HG03060 (cell line): ENCODE measurements around the gene OR7A5.
"Not testable (repeated sequence)": the region's sequence is repeated elsewhere in the genome, so short reads cannot be mapped to it uniquely, and the experiment has no call there.

Experiments
- ATAC-seq: cut with Tn5 transposase; IDR thresholded peaks from one replicate; pipeline ENCODE4 v1.9.1; 2021; ENCODE audit warnings: low read depth, moderate number of reproducible peaks; ENCODE audit not compliant: unreplicated experiment

The OR7A5 gene

DNA sequence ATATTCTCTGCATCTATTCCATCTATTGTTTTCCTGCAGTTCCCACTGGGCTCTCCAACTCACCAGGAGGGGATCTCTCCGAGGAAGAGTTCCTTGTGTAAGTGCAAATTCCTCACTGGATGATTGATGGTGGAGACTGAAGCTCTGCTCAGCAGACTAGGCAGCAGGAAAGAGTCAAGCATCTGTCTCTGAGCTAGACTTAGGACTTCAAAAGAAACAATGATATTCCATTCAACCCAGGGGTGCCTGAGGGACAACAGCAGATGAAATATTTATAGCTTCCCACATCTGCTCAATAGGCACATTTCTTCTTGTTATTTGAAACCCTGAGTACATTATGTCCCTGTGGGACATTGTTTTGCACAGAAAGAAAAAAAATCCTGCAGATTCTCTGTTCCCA, at the start of gene OR7A5, which contains the start of gene OR7C1:
OR7A5 (minus strand) TSS at position 175 of the 400 bp plus-strand sequence. CDS start 6,944 bp downstream, outside the sequence.
OR7C1 (minus strand) TSS at position 175 of the 400 bp plus-strand sequence. CDS start 35,049 bp downstream, outside the sequence.
- no peak for ATAC-seq

DNA sequence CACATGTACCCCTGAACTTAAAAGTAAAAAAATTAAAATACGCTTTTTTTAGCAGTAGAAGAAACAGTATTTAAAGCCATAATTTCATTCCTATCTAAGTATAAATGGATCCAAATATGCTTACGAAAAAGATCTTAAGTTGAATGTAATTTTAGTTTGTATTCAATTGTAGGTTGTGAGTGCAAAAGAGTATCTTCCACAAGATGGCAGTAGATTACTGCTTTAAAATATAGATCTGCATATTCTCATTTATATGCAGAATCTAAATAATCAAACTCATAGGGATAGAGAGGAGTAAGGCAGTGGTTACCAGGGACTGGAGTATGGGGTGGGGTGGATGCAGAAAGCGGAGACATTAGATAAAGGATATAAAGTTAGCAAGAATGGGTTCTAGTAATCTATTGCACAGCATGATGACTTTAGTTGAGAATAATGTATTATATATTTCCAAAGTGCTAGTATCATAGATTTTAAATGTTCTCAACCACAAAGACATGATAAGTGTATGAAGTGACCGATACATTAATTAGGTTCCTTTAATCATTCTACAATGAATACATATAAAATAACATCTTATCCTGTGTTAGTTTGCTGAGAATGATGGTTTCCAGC, 36.7 kb upstream of the OR7A5 start:
- no peak for ATAC-seq

GRCh38 chr19:14868497-14868896, 33.5 kb upstream of the OR7A5 start:
- no peak for ATAC-seq

DNA sequence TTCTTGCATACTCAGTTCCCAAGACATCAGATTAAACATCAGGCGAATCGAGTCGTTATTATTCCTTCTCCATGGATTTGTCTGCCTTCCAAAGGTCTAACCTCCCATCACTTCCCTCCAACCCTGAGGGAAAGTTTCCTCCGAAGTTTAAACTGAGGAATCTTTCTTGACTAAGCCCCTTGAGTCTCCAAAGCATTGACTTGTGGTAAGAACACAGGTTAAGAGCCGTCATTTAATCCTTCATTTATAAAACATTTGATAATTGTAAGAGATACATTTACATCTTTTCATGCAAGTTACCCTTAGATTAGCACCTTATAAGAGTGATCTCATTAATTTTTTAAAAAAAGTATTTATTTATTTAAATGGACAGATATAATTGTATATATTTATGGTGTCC, 13.8 kb upstream of the OR7A5 start, which contains the start of gene OR7A10:
OR7A10 (minus strand) TSS at position 101 of the 400 bp plus-strand sequence. CDS start 7,045 bp downstream, outside the sequence.
- no peak for ATAC-seq

DNA sequence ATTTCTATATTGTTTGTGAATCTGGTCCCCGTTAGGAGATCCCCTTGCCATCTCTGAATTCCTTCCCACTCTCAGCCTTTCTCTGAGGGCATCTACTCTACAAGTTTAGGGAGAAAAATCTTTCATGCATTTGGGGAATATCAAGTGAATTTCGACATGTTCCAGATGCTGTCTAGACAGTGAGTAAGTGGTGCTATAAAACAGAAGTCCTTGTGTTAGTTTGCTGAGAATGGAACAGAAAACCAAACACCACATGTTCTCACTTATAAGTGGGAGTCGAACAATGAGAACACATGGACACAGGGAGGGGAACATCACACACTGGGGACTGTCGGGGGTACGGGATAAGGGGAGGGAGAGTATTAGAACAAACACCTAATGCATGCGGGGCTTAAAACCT, 8.6 kb upstream of the OR7A5 start:
- ATAC-seq = no peak

DNA sequence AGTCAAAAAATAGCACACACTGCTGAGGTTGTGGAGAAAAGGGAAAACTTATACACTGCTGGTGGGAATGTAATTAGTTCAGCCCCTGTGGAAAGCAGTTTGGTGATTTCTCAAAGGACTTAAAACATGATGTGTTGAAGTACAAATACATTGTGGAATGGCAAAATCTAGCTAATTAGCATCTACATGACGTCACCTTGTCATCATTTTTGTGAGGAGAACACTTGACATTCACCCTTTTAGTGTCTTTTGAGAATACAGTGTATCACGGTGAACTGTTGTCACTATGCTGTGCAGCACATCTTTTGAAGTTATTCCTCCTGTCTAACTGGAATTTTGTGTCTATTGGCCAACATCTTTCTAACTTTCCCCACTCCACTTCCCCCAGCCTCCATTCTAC, 8.2 kb upstream of the OR7A5 start:
- no peak for ATAC-seq

GRCh38 chr19:14840206-14840605, 5.2 kb upstream of the OR7A5 start:
- no peak for ATAC-seq

GRCh38 chr19:14837391-14837790, 2.4 kb upstream of the OR7A5 start:
- no peak for ATAC-seq

DNA sequence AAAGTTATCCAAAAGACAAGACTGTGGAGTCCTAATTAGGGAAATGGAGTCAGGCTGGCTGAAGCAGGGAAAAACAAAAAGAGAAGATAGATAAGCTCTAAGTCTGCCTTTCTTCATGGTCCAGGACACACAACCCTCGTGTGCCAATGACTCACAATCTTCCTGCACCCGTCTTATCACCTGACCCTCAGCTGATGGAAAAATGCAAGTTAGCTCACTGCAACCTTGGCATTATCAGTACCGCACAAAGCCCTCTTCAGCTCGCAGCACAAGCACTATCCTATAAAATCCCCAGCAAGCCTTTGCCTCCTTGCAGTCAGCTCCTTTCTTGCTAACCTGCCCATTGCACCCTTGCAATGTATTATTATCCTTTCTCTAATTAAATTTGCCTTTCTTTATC, 4.3 kb downstream of the OR7A5 start:
- no peak for ATAC-seq

DNA sequence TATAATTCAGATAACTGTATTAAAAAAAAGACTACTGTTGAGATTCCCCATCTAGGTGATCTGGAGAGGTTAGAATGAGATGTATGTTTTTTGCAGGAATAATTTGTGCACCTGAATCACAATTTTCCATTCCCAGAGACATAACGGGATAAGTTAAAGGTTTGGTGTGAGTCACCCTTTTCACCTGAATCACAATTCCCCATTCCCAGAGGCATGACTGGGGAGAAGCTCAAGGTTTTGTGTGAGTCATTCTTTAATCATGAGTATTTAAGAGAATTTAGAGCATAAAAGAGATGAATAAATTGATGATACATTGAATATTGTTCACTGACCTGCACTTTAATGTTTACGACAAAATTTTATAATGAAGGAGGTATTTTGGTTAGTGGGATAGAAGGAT, 9.0 kb downstream of the OR7A5 start:
- no peak for ATAC-seq

DNA sequence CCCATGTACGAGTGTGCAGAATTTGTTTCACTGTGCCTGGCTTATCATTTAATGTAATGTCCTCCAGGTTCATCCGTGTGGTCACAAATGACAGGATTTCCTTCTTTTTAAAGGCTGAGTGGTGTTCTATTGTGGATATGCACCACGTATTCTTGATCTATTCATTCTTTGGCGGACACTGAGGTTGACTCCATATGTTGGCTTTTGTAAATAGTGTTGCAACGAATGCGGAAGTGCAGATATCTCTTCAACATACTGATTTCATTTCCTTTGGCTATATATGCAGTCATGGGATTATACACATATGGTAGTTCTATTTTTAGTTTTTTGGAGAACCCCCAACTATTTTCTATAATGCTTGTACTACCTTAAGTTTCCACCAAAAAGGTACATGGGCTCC, 13.0 kb downstream of the OR7A5 start:
- ATAC-seq = no peak

DNA sequence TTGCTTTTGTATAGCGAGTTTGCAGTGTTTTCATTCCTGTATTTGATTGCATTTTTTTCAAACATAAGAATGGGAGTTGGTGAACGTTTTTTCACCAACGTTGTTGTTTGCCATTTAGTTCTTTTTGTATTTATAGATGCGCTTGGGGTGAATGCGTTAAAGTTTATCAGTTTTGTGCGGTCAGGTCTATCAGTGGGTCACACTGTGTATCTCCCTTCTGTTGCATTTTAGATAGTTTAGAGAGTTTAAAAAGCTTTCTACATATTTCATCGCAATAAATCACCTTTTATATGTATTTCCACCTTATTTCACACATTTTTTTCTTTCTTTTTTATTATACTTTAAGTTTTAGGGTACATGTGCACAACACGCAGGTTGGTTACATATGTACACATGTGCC, 16.4 kb downstream of the OR7A5 start:
- no peak for ATAC-seq

DNA sequence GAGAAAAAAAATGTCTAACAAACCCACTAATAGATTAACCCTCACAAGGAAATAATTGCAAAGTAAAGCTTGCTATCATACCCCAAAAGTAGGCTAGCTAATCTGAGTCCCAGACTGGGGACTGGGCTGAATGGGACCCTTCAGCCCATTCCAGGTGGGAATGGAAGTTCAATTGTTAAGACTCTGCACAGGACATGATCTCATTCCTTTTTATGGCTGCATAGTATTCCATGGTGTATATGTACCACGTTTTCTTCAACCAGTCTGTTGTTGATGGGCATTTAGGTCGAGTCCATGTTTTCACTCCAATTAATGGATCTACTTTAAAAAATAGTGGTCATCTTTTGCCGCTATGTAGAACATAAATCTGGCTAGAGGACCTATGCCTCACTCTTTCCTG, 17.9 kb downstream of the OR7A5 start:
- no peak for ATAC-seq

DNA sequence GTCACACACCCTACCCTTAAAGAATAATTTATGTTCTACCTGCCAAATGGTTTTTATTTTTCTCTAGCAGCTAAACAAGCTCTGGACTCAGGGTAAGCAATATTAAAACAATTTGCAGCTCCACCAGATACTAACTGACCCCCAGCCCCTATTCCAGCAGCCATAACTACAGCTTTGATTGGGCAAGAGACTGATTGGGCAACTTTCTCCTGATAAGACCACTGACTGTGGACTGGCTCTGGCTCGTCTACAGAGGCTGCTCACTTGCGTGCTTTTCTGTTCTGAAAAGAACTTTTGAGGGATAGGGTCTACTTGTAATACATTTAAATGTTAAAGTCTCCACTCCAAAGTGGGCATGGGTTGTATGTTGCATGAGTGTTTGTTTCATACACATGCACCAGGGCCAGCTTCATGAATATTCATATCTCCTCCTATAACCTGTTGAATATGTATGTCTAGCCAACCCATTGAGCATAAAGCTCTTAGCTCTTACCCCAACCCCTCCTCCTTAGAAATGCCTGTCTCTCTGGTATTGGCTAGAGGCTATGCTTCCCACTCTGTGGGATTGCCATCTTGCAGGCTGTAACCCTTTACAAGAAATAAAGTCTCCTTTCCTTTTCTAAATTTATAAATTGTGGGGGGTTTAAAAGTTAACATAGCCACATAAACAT, 19.9 kb downstream of the OR7A5 start:
- no peak for ATAC-seq

DNA sequence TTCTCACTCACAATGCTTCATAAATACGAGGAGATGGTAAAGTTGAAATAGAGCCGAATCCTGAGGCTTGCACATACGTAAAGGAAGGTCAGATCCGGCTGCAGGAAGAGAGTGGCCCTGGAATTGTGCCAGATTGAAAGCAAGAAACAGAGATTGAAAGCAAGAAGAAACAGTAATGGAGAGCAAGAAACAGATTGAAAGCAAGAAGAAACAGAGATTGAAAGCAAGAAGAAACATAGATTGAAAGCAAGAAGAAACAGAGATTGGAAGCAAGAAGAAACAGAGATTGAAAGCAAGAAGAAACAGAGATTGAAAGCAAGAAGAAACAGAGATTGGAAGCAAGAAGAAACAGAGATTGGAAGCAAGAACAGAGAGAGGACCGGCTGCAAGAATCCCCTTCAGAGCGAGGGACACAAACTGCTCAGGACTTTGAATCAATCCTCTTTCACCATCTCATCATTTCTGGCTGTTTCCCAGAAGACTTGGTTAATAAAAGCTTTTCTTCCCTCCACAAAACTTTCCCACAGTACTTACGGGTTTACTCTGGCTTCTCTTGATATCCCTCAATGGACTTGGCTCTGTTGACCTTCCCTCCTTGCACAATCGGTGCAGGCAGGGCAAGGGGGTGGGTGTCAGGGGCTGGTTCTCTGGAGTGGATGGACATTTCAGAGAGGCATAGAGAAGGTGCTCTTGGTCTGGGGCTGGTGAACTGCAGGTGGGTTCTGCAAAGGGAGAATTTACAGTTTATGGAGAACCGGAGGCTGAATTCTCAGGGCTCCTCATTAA, 25.5 kb downstream of the OR7A5 start:
- no peak for ATAC-seq

DNA sequence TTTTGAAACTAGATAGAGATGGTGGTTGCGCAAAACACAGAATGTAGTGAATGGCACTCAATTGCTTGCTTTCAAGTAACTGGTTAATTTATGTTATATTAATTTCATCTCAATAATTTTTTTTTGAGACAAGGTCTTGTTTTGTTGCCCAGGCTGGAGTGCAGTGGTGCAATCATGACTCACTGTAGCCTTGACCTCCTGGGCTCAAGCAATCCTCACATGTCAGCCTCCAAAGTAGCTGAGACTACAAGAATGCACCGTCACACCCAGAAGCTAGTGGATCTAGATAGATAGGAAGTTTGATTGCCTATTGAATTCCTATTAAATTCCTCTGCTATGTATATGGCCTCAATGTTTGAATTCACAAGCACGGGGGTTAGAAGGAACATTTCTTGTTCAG, 30.2 kb downstream of the OR7A5 start:
- no peak for ATAC-seq

DNA sequence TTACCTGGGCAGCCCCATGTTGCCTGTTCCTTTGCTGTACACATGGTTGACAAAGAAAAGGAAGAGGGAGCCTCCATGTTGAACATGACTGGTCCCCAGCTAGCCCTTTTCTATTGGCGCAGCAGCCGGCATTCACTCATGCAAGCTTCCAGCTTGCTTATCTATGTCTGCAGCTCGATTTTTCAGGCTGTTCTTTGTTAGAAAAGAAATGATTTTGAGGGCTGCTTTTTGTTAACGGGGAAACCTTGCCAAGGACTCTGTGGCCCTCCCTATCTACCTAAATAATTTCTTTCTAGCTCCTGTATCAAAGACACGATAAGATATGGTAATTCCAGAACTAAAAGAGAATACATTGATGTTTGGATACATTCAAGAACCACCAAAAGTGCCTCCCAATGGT, 36.2 kb downstream of the OR7A5 start:
- no peak for ATAC-seq

DNA sequence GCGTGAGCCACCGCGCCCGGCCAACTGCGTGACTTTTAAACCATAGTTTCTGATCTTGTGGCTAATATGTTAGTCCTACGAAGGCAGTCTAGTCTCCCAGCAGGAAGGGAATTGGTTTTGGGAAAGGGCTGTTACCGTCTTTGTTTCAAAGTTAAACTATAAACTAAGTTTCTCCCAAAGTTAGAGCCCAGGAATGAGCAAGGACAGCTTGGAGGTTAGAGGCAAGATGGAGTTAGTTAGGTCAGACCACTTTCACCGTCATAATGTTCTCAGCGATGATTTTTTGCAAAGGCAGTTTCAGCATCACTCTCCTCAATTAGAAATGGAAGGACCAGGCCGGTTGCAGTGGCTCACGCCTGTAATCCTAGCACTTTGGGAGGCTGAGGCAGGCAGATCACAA, 39.0 kb downstream of the OR7A5 start:
- ATAC-seq = no peak

- ATAC-seq = no peak
Measured at GRCh38 chr19:14795078-14795721, 39.8 kb downstream of the OR7A5 start.

DNA sequence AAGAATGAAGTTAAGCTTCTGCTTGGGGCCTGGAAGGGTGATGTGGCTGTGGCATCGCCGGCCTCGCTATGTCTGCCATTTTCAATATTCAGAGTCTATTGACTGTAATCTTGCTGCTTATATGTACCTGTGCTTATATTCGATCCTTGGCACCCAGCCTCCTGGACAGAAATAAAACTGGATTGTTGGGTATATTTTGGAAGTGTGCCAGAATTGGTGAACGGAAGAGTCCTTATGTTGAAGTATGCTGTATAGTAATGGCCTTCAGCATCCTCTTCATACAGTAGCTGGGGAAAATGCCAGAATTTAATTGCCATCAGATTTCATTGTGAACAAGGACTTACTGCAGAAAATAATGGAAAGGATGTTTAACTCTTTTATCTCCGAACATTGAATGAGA, 42.7 kb downstream of the OR7A5 start:
- not testable (repeated sequence) for ATAC-seq

DNA sequence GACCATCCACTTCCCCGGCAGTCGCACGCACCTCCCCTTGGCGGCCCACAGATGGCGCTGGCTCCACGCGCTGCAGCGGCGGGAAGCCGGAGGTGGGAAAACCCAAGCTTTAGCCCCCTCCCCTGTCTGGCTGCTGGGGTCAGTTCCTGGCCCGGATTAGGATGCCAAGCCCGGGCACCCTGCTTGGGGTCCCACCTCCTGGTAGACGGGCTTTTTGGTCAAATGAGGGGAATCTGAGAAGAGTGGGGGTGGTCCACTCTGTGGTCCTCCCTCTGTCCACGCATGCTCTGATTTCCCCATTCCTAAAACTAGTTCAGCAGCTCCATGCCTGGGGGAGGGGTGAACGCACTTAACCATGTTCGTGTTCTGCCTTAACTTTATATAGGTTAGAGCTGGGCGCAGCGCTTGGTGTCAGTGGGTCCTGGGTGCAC, 48.5 kb downstream of the OR7A5 start:
- ATAC-seq = no peak
